Measurements from ENCODE around the gene LILRB5.
"Not testable (repeated sequence)": the region's sequence is repeated elsewhere in the genome, so short reads cannot be mapped to it uniquely, and the experiment has no call there.

DNA sequence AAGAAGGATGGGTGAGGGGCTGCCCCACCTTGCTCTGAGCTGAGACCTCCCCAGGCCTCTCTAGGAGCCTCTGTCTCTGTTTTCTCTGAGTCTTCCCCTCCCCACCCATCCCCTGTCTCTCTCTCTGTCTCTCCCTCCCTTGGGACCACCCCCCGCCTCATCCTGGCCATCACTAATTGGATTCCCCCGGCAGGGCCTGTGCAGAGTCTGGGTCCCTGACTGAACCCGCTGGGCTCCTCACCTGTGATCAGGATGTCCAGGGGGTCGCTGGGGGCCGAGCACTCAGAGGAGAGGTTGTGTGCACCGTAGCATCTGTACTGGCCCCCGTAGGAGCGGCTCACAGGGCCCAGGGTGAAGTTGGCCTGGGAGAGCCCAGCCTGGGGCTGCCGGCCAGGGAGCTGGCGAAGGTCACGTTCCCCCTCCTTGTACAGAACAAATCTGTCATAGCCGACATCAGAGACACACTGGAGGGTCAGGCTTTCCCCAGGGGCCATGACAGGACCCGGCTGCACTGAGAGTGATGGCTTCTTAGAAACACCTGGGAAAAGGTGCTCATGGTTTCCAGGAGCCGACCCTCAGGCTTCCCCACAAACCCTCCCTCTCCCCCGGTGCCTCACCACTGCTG lies 21.6 kb upstream of the LILRB5 start:
- not testable (repeated sequence) for TF ChIP-seq POLR2AphosphoS5 (IDR thresholded peaks at IDR 0.05; ENCODE audit: low read depth); REST (IDR thresholded peaks at IDR 0.05; ENCODE audit: insufficient replicate concordance, low read depth)
- TF ChIP-seq, protein P1, sequence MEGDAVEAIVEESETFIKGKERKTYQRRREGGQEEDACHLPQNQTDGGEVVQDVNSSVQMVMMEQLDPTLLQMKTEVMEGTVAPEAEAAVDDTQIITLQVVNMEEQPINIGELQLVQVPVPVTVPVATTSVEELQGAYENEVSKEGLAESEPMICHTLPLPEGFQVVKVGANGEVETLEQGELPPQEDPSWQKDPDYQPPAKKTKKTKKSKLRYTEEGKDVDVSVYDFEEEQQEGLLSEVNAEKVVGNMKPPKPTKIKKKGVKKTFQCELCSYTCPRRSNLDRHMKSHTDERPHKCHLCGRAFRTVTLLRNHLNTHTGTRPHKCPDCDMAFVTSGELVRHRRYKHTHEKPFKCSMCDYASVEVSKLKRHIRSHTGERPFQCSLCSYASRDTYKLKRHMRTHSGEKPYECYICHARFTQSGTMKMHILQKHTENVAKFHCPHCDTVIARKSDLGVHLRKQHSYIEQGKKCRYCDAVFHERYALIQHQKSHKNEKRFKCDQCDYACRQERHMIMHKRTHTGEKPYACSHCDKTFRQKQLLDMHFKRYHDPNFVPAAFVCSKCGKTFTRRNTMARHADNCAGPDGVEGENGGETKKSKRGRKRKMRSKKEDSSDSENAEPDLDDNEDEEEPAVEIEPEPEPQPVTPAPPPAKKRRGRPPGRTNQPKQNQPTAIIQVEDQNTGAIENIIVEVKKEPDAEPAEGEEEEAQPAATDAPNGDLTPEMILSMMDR (IDR thresholded peaks at IDR 0.05; ENCODE audit: insufficient read depth, low read length): not testable (repeated sequence)

All from HL-60 (cell line).